T-helper 22 cell (primary cell): Measurements from ENCODE around the gene HNF4A.
"Not testable (repeated sequence)": the region's sequence is repeated elsewhere in the genome, so short reads cannot be mapped to it uniquely, and the experiment has no call there.

Source experiments
- DNase-seq: peaks from one replicate; pipeline ENCODE4 v3.0.0-alpha.2; 2020; ENCODE audit warnings: low read depth

HNF4A gene

GRCh38 chr20:44345941-44346340 is 9.6 kb upstream of the HNF4A start:
- DNase-seq, result not testable (repeated sequence)

- DNase-seq, result no peak
These were observed 7.3 kb upstream of the HNF4A start for GRCh38 chr20:44348168-44348659.

GRCh38 chr20:44349349-44349748 is 6.2 kb upstream of the HNF4A start:
- DNase-seq, result no peak

GRCh38 chr20:44350567-44350966 is 4.9 kb upstream of the HNF4A start:
- DNase-seq, result no peak

- DNase-seq, result no peak
These were observed 461 bp upstream of the HNF4A start for GRCh38 chr20:44354979-44355497.

- no peak for DNase-seq
These were observed 839 bp downstream of the HNF4A start for GRCh38 chr20:44356353-44356723.

- no peak for DNase-seq
These were observed 1.5 kb downstream of the HNF4A start for GRCh38 chr20:44357020-44357419.

- no peak for DNase-seq
These were observed 2.1 kb downstream of the HNF4A start for GRCh38 chr20:44357555-44358125.

GRCh38 chr20:44358776-44359175 is 3.3 kb downstream of the HNF4A start:
- DNase-seq, result no peak

GRCh38 chr20:44360221-44360620 is 4.7 kb downstream of the HNF4A start:
- DNase-seq, result no peak

GRCh38 chr20:44361021-44361420 is 5.5 kb downstream of the HNF4A start:
- no peak for DNase-seq

GRCh38 chr20:44362466-44362940 is 7.0 kb downstream of the HNF4A start:
- DNase-seq, result no peak

- no peak for DNase-seq
These were observed 8.6 kb downstream of the HNF4A start for GRCh38 chr20:44364068-44364467.

- no peak for DNase-seq
These were observed 9.3 kb downstream of the HNF4A start for GRCh38 chr20:44364780-44365179.

GRCh38 chr20:44367746-44368145 is 12.2 kb downstream of the HNF4A start:
- no peak for DNase-seq

- no peak for DNase-seq
These were observed 15.2 kb downstream of the HNF4A start for GRCh38 chr20:44370639-44371218.

- DNase-seq, result no peak
These were observed 27.1 kb downstream of the HNF4A start for GRCh38 chr20:44382641-44383040.

- peak; percentile 40 for DNase-seq
These were observed 29.0 kb downstream of the HNF4A start for GRCh38 chr20:44384423-44385027.

GRCh38 chr20:44388466-44389023 is 33.0 kb downstream of the HNF4A start:
- peak; percentile 5 for DNase-seq

GRCh38 chr20:44389871-44390270 is 34.4 kb downstream of the HNF4A start:
- no peak for DNase-seq

GRCh38 chr20:44390280-44390679 is 34.8 kb downstream of the HNF4A start:
- DNase-seq, result no peak

- no peak for DNase-seq
These were observed 36.7 kb downstream of the HNF4A start for GRCh38 chr20:44392088-44392775.
